Endodermal cell (in vitro differentiated cells): Measurements from ENCODE around the gene LPIN3. TPM values are rescaled to one million over a fixed set of nuclear protein-coding genes. Genes with fewer than 3 reads are reported as not detected.
A peak's percentile ranks its signal among the peaks of the same experiment; 100 is the strongest.

Experiments used
- DNase-seq: peaks from one replicate; pipeline ENCODE4 v3.0.0-alpha.2; 2017
- H3K27ac ChIP-seq: 2 replicates; pipeline ENCODE4 v1.5.1; 2013; ENCODE audit warnings: mild to moderate bottlenecking, low read depth, low read length, moderate library complexity
- H3K27me3 ChIP-seq: 2 replicates; pipeline ENCODE4 v1.6.1; 2013; ENCODE audit warnings: mild to moderate bottlenecking, low read length, moderate library complexity; ENCODE audit not compliant: insufficient read depth, control insufficient read depth, poor library complexity, severe bottlenecking
- H3K36me3 ChIP-seq: 2 replicates; pipeline ENCODE4 v1.7.0; 2013; ENCODE audit warnings: mild to moderate bottlenecking, low read length, moderate library complexity; ENCODE audit not compliant: control insufficient read depth, insufficient read depth
- H3K4me1 ChIP-seq: one replicate; pipeline ENCODE4 v1.7.0; 2013; ENCODE audit warnings: low read length; ENCODE audit not compliant: control insufficient read depth, insufficient read depth
- H3K4me3 ChIP-seq: 2 replicates; pipeline ENCODE4 v1.5.1; 2013; ENCODE audit warnings: mild to moderate bottlenecking, low read length, moderate library complexity
- H3K9ac ChIP-seq: 2 replicates; pipeline ENCODE4 v1.6.1; 2013; ENCODE audit warnings: mild to moderate bottlenecking, low read length, moderate library complexity; ENCODE audit not compliant: poor library complexity, severe bottlenecking; ENCODE audit errors: extremely low read depth
- H3K9me3 ChIP-seq: 2 replicates; pipeline ENCODE4 v1.6.1; 2013; ENCODE audit warnings: mild to moderate bottlenecking, low read length, moderate library complexity; ENCODE audit not compliant: control insufficient read depth
- H3K27ac Mint-ChIP-seq: 2 replicates; pipeline ENCODE4 v1.8.0; 2020; ENCODE audit warnings: mixed read lengths
- H3K27me3 Mint-ChIP-seq: 2 replicates; pipeline ENCODE4 v1.8.0; 2021; ENCODE audit warnings: mild to moderate bottlenecking, mixed read lengths; ENCODE audit not compliant: insufficient read depth
- H3K36me3 Mint-ChIP-seq: 2 replicates; pipeline ENCODE4 v1.8.0; 2020; ENCODE audit warnings: low read depth, mixed read lengths
- H3K4me1 Mint-ChIP-seq: 2 replicates; pipeline ENCODE4 v1.8.0; 2020; ENCODE audit warnings: mixed read lengths
- H3K4me3 Mint-ChIP-seq: 2 replicates; pipeline ENCODE4 v1.8.0; 2020; ENCODE audit warnings: mild to moderate bottlenecking, moderate library complexity, mixed read lengths
- H3K9me3 Mint-ChIP-seq: 2 replicates; pipeline ENCODE4 v1.8.0; 2020; ENCODE audit warnings: mild to moderate bottlenecking, mixed read lengths
- WGBS, 2 experiments: methylation state at CpG; one replicate each; pipeline versions ENCODE4 v1.1.5 to v1.1.7; 2013; ENCODE audit warnings: missing lambda C conversion rate in 2 of 2, mixed read lengths in 1 of 2; ENCODE audit not compliant: insufficient coverage in 1 of 2, insufficient read length in 1 of 2; 5-methylcytosine and 5-hydroxymethylcytosine counted together
- total RNA-seq, 2 donors: library from RNA; stranded (reverse); fragmentation: NEBNext Ultra II Directional in 1 of 2; extraction: Animal tissue kit (Norgen Biotek cat#: 25700) in 1 of 2; gene quantifications; 2 replicates in 1 of 2; 3 replicates in 1 of 2; pipeline ENCODE4 v1.2.1, GENCODE V29; 2021
- TF ChIP-seq, protein P1 (sequence below): fragments of 200-600 bp; sonication (generic); conservative IDR thresholded peaks from 2 replicates; pipeline ENCODE4 v1.5.0; 2021; ENCODE audit warnings: antibody characterized with exemption, mild to moderate bottlenecking

LPIN3 gene
- total RNA-seq, 2 donors from 2014 or later = 13.1 to 13.2 TPM

- Histone ChIP-seq H3K36me3 (no peaks in the 10 kb centered on the region), H3K27ac (peak overlapping the region; percentile 78), H3K4me3 (no peak overlapping the region), H3K9me3 (no peaks in the 10 kb centered on the region), H3K27me3 (no peaks in the 10 kb centered on the region), H3K4me1 (peaks cover 3% of the 10 kb centered on the region), H3K9ac (no peak overlapping the region)
- Mint-ChIP-seq H3K4me1 (peaks cover 9% of the 10 kb centered on the region), H3K27me3 (no peaks in the 10 kb centered on the region), H3K27ac (no peak overlapping the region), H3K9me3 (no peaks in the 10 kb centered on the region), H3K36me3 (no peaks in the 10 kb centered on the region), H3K4me3 (no peak overlapping the region)
- TF ChIP-seq, protein P1, sequence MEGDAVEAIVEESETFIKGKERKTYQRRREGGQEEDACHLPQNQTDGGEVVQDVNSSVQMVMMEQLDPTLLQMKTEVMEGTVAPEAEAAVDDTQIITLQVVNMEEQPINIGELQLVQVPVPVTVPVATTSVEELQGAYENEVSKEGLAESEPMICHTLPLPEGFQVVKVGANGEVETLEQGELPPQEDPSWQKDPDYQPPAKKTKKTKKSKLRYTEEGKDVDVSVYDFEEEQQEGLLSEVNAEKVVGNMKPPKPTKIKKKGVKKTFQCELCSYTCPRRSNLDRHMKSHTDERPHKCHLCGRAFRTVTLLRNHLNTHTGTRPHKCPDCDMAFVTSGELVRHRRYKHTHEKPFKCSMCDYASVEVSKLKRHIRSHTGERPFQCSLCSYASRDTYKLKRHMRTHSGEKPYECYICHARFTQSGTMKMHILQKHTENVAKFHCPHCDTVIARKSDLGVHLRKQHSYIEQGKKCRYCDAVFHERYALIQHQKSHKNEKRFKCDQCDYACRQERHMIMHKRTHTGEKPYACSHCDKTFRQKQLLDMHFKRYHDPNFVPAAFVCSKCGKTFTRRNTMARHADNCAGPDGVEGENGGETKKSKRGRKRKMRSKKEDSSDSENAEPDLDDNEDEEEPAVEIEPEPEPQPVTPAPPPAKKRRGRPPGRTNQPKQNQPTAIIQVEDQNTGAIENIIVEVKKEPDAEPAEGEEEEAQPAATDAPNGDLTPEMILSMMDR = no peak
- no peak for DNase-seq
- 92 to 100% methylated on average over 1 to 3 of the region's 3 CpGs for WGBS, 2 experiments
Measured at GRCh38 chr20:41393705-41394066, 53.1 kb downstream of the LPIN3 start.

DNA sequence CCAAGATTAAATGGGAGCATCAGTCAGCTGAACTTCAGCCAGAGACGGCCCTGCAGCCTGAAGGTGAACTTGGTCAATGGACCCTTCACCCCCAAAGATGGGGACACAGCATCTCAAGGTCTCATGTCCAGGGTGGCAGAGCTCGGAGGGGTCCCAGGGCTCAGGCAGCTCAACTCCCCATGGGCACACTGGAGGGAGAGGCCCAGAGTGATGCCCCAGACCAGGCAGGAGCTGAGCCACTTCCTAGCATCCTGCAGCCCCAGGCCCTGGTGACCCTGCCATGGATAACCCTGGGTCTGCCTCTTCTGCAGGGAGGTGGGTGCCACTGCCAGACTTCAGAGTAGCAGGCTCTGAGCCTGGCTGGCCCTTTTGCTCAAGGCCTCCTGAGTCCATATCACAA is 53.5 kb downstream of the LPIN3 start:
- H3K36me3 Mint-ChIP-seq = no peaks in the 10 kb centered on the region
- H3K27me3 ChIP-seq = no peaks in the 10 kb centered on the region
- H3K27ac Mint-ChIP-seq = no peak overlapping the region
- no peak overlapping the region for H3K9ac ChIP-seq
- no peak overlapping the region for H3K4me3 ChIP-seq
- H3K27me3 Mint-ChIP-seq = no peaks in the 10 kb centered on the region
- TF ChIP-seq, protein P1 = no peak
- no peak for DNase-seq
- H3K4me1 ChIP-seq = peaks cover 3% of the 10 kb centered on the region
- 89 to 100% methylated on average over 1 to 2 of the region's 2 CpGs for WGBS, 2 experiments
- H3K9me3 Mint-ChIP-seq = no peaks in the 10 kb centered on the region
- H3K4me3 Mint-ChIP-seq = no peak overlapping the region
- no peaks in the 10 kb centered on the region for H3K36me3 ChIP-seq
- H3K9me3 ChIP-seq = no peaks in the 10 kb centered on the region
- no peak overlapping the region for H3K27ac ChIP-seq
- peaks cover 9% of the 10 kb centered on the region for H3K4me1 Mint-ChIP-seq

DNA sequence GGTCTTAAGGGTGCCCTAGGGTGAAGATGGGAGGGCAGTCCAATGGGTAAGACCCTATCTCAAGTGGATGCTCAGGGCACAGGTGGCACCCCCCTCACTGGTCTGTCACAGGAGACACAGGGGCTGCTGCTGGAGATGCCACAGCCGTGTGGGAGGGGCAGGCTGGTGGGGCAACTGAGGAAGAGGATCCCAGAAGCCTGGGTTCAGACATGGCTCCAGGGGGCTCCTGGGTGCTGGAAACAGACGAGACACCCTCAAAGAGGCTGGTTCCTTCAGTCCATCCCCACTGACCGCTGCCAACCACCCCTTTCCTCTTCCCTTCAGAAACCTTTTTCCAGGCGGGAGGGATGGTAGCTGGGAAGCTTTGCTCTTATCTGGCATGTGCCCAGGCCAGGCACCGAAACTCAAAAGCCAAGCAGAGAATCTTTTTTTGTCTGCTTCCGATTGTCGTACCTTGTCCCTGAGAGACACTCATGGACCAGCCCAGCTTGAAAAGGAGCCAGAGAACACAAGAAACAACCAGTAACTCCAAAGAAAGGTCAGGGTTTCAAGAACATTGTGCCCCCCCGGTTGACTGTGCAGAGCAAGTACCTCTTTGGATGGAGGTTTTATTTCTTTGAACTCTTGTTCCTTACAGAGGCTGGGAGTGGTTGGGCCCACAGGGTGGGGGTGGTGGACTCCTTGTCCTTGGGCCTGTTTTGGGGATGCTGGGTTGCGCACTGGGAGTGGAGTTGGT is 54.5 kb downstream of the LPIN3 start:
- H3K27me3 Mint-ChIP-seq = no peaks in the 10 kb centered on the region
- no peak overlapping the region for H3K9ac ChIP-seq
- no peak overlapping the region for H3K27ac Mint-ChIP-seq
- no peaks in the 10 kb centered on the region for H3K9me3 ChIP-seq
- no peak overlapping the region for H3K4me3 Mint-ChIP-seq
- TF ChIP-seq, protein P1 = no peak
- H3K36me3 Mint-ChIP-seq = no peaks in the 10 kb centered on the region
- DNase-seq = no peak
- no peaks in the 10 kb centered on the region for H3K27me3 ChIP-seq
- peak overlapping the region; percentile 78 for H3K27ac ChIP-seq
- 93% methylated on average over 3 to 9 of the region's 9 CpGs for WGBS, 2 experiments
- no peak overlapping the region for H3K4me3 ChIP-seq
- H3K9me3 Mint-ChIP-seq = no peaks in the 10 kb centered on the region
- peaks cover 3% of the 10 kb centered on the region for H3K4me1 ChIP-seq
- no peaks in the 10 kb centered on the region for H3K36me3 ChIP-seq
- H3K4me1 Mint-ChIP-seq = peaks cover 9% of the 10 kb centered on the region
